ENCODE data around the gene ARHGAP4.
A peak's percentile ranks its signal among the peaks of the same experiment; 100 is the strongest.

GRCh38 chrX:153922932-153923857 is 2.9 kb downstream of the ARHGAP4 start:
- peak; percentile 11 to 49 (median 22) for TF ChIP-seq CTCF (IDR thresholded peaks at IDR 0.05)
- TF ChIP-seq POLR2A (IDR thresholded peaks at IDR 0.05), result no peak
